OCI-LY1 (cell line): ENCODE measurements around the gene GATD1.

Source experiments
- H2AFZ ChIP-seq: fragments of 200-600 bp; sonication (generic), shearing (Covaris generic); 2 replicates; pipeline ENCODE4 v1.6.0; 2014; ENCODE audit warnings: antibody characterized with exemption, mild to moderate bottlenecking, low read length
- H3F3A ChIP-seq: fragments of 200-600 bp; sonication (generic), shearing (Covaris generic); 2 replicates; pipeline ENCODE4 v1.6.0; 2014; ENCODE audit warnings: mild to moderate bottlenecking, antibody characterized with exemption, low read length, moderate library complexity; ENCODE audit not compliant: insufficient read depth
- H3K27ac ChIP-seq: fragments of 200-600 bp; sonication (generic); 2 replicates; pipeline ENCODE4 v1.5.1; 2014; ENCODE audit warnings: low read length, mixed run types, mild to moderate bottlenecking, low read depth; ENCODE audit not compliant: poor library complexity, severe bottlenecking
- H3K27me3 ChIP-seq: fragments of 200-600 bp; sonication (generic); 2 replicates; pipeline ENCODE4 v1.6.0; 2014; ENCODE audit warnings: antibody characterized with exemption, mild to moderate bottlenecking, low read length, moderate library complexity; ENCODE audit not compliant: insufficient read depth
- H3K36me3 ChIP-seq: fragments of 200-600 bp; sonication (generic); 2 replicates; pipeline ENCODE4 v1.6.1; 2014; ENCODE audit warnings: mild to moderate bottlenecking, antibody characterized with exemption, low read length, moderate library complexity, mixed read lengths; ENCODE audit not compliant: insufficient read depth
- H3K4me1 ChIP-seq: fragments of 200-600 bp; sonication (generic); 2 replicates; pipeline ENCODE4 v1.5.1; 2014; ENCODE audit warnings: mild to moderate bottlenecking, low read length, moderate library complexity; ENCODE audit not compliant: insufficient read depth, severe bottlenecking
- H3K4me2 ChIP-seq: fragments of 200-600 bp; sonication (generic), shearing (Covaris generic); 2 replicates; pipeline ENCODE4 v1.6.1; 2014; ENCODE audit warnings: low read length
- H3K4me3 ChIP-seq: fragments of 200-600 bp; sonication (generic); 2 replicates; pipeline ENCODE4 v1.5.1; 2014; ENCODE audit warnings: low read length, low read depth, mild to moderate bottlenecking, mixed read lengths; ENCODE audit not compliant: poor library complexity, severe bottlenecking
- H3K79me2 ChIP-seq: fragments of 200-600 bp; shearing (Covaris generic); 2 replicates; pipeline ENCODE4 v1.6.1; 2016; ENCODE audit warnings: mixed run types, low read length, mixed read lengths; ENCODE audit not compliant: insufficient read depth
- H3K9ac ChIP-seq: fragments of 200-600 bp; sonication (generic), shearing (Covaris generic); 2 replicates; pipeline ENCODE4 v1.6.1; 2014; ENCODE audit warnings: mild to moderate bottlenecking, low read length, mixed read lengths
- H3K9me2 ChIP-seq: fragments of 200-600 bp; sonication (generic), shearing (Covaris generic); 2 replicates; pipeline ENCODE4 v1.6.1; 2014; ENCODE audit warnings: low read depth, mild to moderate bottlenecking, low read length, mixed read lengths
- H3K9me3 ChIP-seq: fragments of 200-600 bp; shearing (Covaris generic); 2 replicates; pipeline ENCODE4 v1.6.1; 2014; ENCODE audit warnings: low read length, mixed read lengths
- H4K20me1 ChIP-seq: fragments of 200-600 bp; sonication (generic), shearing (Covaris generic); 2 replicates; pipeline ENCODE4 v1.6.0; 2016; ENCODE audit warnings: mild to moderate bottlenecking, low read length; ENCODE audit not compliant: insufficient read depth
- CTCF ChIP-seq: fragments of 200-600 bp; sonication (generic), shearing (Covaris generic); IDR thresholded peaks from 2 replicates; pipeline ENCODE4 v1.5.1; 2017; ENCODE audit warnings: mild to moderate bottlenecking, antibody characterized with exemption, low read length, moderate library complexity, mixed read lengths
- EZH2 ChIP-seq: fragments of 200-600 bp; sonication (generic), shearing (Covaris generic); IDR thresholded peaks from 2 replicates; pipeline ENCODE4 v1.8.0; 2017; ENCODE audit warnings: borderline replicate concordance, mixed run types, mild to moderate bottlenecking, antibody characterized with exemption, low read length, moderate library complexity, mixed read lengths

Gene GATD1

DNA sequence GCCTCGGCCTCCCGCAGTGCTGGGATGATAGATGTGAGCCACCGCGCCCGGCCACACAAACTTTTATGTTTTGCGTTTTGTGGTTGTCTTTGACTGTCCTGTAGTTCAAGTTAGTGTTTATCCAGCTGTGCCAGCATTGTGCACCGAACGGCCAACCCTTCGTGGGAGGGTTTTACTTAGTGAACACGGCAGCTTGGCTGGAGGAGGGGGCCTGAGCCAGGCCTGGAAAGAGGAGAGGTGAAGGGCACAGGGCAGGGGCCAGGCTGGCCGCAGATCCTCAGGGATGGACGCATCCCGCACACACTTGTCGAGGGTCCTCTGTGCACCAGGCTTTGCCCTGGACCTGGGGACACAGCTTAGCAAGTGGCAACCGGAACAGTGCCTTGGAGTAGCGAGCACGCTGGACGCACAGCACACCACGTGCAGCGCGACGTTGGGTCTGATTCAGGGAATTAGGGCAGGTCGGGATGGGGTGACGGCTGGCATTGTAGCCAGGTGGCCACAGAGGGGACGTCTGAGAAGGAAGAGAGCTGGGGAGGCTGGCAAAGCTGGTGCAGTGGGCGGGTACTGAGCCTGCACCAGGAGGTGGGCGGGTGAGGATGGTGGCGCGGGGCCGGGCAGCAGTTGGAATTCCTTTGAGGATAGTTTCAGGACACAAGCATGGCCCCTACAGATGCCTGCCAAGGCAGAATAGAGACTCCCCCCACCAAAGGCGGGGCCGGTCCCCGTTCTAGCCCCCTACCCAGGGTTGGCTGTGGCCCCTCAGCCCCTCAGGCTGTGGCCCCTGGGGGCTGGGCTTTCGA lies 57.9 kb downstream of the GATD1 start:
- peaks cover 7% of the 10 kb centered on the region; the same call in 1 of the 2 replicates for H3K27me3 ChIP-seq
- H3K36me3 ChIP-seq: no peaks in the 10 kb centered on the region; the same call in 1 of the 2 replicates
- H3K4me1 ChIP-seq: peaks cover 24% of the 10 kb centered on the region
- peaks cover 4% of the 10 kb centered on the region for H3K9me3 ChIP-seq
- TF ChIP-seq CTCF (no peak), EZH2 (no peak)
- H3K79me2 ChIP-seq: no peaks in the 10 kb centered on the region
- no peak overlapping the region for H3K4me3 ChIP-seq
- no peak overlapping the region for H3K9ac ChIP-seq
- no peak overlapping the region for H3K4me2 ChIP-seq
- no peaks in the 10 kb centered on the region for H3K9me2 ChIP-seq
- no peak overlapping the region for H3K27ac ChIP-seq
- H2AFZ ChIP-seq: no peak overlapping the region
- 0 out of 2 replicates have a peak, but pooled peaks cover 5% of the 10 kb centered on the region for H3F3A ChIP-seq
- no peaks in the 10 kb centered on the region for H4K20me1 ChIP-seq
